GM18909 (cell line): ENCODE measurements around the gene ZNF780B.
A peak's percentile ranks its signal among the peaks of the same experiment; 100 is the strongest.
"Not testable (repeated sequence)": the region's sequence is repeated elsewhere in the genome, so short reads cannot be mapped to it uniquely, and the experiment has no call there.

ENCODE experiments used
- ATAC-seq: cut with Tn5 transposase; IDR thresholded peaks from one replicate; pipeline ENCODE4 v1.9.1; 2021; ENCODE audit warnings: mild to moderate bottlenecking; ENCODE audit not compliant: unreplicated experiment, poor library complexity

The ZNF780B gene

DNA sequence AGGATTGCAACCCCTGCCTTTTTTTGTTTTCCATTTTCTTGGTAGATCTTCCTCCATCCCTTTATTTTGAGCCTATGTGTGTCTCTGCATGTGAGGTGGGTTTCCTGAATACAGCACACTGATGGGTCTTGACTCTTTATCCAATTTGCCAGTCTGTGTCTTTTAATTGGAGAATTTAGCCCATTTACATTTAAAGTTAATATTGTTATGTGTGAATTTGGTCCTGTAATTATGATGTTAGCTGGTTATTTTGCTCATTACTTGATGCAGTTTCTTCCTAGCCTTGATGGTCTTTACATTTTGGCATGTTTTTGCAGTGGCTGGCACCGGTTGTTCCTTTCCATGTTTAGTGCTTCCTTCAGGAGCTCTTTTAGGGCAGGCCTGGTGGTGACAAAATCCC is 14.3 kb downstream of the ZNF780B start:
- ATAC-seq: not testable (repeated sequence)

DNA sequence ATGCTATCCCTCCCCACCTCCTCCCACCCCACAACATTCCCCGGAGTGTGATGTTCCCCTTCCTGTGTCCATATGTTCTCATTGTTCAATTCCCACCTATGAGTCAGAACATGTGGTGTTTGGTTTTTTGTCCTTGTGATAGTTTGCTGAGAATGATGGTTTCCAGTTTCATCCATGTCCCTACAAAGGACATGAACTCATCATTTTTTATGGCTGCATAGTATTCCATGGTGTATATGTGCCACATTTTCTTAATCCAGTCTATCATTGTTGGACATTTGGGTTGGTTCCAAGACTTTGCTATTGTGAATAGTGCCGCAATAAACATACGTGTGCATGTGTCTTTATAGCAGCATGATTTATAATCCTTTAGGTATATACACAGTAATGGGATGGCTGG is 18.0 kb downstream of the ZNF780B start:
- ATAC-seq: not testable (repeated sequence)

DNA sequence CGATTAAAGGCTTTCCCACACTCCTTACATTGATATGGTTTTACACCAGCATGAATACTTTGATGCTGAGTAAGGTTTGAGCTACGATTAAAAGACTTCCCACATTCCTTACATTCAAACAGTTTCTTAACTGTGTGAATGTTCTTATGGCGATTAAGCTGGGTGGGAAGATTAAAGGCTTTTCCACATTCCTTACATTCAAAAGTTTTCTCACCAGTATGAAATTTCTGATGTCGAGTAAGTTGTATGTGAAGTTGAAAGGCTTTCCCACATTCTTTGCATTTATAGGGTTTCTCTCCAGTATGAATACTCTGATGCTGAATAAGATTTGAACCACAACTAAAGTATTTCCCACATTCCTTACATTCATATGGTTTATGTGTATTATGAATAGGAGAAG is 20.0 kb downstream of the ZNF780B start:
- no peak for ATAC-seq

DNA sequence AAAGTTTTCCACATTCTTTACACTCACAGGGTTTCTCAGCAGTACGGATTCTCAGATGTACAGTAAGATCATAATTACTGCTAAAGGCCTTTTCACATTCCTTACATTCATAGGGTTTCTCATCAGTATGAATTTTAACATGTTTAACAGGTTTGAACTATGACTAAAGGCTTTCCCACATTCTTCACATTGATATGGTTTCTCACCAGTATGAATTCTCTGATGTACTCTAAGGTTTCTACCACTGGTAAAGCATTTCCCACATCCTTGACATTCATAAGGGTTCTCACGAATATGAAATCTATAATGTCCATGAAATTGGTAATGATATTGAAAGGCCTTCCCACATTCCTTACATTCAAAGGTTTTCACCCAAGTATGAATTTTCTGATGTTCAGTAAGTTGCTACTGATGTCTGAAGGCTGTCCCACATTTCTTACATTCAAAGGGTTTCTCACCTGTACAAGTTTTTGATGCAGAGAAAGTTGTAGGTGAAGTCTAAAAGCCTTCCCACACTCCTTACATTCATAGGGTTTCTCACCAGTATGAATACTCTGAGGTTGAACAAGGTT is 22.0 kb downstream of the ZNF780B start:
- ATAC-seq: no peak

DNA sequence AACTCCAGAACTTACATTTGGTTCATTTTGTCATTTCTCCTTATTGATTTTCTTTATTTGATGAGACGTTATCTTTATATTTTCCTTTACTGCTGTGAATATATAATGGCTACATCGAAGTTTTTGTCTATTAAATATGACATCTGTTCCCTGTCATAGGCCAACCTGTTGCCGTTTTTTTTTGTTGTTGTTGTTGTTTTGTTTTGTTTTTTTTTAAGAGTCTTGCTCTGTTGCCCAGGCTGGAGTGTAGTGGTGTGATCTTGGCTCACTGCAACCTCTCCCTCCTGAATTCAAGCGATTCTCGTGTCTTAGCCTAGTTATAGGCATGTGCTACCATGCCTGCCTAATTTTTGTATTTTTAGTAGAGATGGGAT is 29.4 kb downstream of the ZNF780B start:
- no peak for ATAC-seq

DNA sequence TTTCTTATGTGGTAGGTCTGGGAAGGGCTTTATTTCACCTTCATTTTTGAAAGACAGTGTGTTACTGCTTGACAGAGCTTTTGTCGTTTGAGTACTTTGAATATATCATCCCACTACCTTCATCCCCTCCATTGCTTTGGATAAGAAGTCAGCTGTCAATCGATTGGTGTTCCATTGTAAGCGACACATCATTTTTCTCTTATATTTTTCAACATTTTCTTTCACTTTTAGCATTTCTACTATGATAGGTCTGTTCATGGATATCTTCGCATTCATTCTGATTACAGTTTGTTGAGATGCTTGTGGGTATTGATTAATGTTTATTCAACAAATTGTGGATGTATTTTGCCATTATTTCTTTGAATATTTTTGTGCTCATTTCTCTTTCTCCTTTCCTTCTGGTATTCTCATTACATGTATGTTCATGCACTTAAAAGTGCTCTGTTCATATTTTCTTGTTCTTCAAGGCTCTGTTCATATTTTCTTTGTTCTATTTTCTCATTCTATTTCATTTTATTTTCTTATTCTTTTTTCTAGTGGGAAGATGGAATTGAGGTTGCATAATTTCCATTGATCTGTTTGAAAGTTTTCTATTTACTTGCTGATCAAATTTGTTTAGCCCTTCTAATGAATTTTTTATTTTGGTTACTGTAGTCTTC is 30.0 kb downstream of the ZNF780B start:
- ATAC-seq: no peak

DNA sequence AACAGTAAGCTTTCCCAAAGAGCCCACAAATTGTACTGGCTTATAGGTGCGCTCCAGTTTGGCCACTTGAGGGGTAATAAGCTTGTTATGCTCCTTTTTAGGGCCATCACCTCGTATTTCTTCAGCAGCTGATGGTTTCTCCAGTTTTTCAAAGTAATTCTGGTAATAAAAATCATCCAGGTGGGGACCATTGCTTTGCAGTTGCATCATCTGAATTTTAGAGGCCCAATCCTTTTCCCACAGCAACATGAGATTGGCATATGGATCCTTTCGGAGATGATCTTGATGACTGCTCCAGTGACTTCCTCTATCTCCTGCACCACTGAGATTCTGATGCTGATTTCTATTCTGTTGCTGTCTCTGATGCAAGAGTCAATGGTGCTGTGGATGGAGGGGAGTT is 32.1 kb downstream of the ZNF780B start:
- no peak for ATAC-seq

DNA sequence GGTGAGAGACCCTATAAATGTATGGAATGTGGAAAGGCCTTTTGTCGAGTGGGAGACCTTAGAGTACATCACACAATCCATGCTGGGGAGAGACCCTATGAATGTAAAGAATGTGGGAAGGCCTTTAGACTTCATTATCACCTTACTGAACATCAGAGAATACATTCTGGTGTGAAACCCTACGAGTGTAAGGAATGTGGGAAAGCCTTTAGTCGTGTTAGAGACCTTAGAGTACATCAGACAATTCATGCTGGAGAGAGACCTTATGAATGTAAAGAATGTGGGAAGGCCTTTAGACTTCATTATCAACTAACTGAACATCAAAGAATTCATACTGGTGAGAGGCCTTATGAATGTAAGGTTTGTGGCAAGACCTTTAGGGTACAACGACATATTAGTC is 42.0 kb downstream of the ZNF780B start:
- ATAC-seq: no peak

DNA sequence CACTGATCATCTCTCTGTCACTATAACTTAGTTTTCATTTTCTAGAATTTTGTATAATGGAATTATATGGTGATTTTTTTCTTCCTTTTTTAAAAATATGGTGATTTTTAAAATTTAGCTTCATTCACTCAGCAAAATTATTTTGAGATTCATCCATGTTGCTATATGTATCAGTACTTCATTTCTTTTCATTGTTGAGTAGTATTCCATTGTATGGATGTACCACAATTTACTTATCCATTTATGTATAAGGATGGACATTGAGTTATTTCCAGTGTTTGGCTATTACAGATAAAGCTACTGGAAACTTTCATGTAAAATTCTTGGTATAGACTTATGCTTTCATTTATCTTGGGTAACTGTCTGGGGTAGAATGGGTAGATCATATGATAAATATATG is 46.4 kb downstream of the ZNF780B start:
- ATAC-seq: no peak

DNA sequence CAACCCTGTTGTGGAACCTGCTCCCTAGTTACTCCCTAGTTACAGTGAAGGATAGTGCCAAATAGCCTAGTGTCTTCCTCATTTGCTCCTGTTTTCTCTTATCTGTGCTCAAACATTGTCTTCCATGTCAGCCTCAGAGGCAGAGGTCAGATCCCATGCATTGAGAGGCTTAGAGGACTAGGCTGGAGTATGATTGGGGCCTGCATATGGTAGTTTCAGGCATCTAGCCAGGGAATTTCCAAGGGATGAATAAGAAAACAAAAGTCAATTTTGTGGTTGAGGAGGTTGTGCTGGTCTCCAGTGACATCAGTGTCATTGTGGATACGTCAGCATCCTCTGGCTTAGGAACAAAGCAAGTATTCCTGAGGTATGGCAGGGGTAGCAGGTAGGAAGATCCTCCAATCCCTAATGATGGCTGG is 49.7 kb downstream of the ZNF780B start:
- no peak for ATAC-seq

DNA sequence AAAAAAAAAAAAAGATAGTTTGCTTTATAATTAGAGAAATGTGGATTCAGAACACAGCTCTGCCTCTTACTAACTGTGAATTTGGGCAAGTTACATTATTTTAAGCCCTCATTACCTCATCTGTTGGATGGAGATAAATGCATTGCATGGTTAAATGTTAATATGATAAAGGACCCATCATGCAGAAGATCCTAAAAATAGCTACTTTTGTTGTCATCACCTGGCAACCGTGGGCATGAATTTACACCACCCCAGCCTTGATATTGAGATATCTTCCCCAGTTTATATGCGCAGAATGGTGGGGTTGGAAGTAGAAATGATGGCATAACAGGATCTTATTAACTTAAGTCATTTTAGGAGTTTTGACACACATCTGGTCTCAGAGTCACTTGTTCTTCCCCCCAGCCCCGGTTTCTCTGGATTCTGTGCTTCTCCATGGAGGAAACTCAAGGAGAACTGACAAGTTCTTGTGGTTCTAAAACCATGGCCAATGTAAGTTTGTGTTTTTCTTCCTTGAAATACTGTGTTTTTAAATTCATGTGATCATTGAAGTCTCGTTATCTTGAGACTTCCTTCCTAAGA is 50.2 kb downstream of the ZNF780B start:
- ATAC-seq: no peak

DNA sequence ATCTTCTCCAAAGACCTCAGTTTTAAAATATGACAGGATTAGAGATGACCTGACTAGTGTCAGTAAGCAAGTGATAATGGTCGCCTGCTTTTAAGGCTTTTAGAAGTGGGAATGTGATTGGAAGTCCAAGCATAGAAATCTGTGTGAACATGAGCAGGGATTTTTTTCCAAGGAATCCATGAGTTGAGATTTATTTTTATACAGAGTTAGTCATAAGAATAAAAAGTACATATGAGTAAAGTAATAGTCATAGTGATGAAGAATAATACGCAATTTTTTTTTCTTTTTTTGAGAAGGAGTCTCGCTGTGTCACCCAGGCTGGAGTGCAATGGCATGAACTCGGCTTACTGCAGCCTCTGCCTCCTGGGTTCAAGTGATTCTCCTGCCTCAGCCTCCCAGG is 57.5 kb downstream of the ZNF780B start:
- no peak for ATAC-seq

DNA sequence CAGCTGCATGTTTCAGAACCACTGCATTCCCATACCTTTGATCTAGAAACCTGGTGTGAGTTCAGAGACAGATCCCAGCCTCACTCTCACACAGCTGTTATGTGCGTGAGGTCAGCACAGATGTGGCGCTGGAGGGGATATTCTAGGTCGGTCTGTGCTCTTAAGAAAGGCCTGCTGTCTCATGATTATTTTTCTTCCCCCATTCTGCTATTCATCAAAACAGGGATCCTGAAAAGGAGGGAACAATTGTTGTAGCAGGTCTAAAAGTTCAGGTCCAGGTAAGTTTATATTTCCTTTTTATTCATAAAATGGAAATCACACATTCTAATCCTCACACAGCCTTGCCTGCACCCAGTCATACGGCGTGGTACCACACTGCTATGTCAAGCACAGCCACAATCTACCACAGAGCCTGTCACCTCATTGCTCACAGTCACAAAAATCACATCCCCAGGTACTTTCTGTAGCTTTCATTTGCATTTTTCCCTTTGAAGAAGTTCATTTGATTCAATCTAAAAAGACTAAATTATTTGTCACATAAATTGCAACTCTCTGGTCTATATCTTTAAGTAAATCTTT is 58.3 kb downstream of the ZNF780B start:
- no peak for ATAC-seq

DNA sequence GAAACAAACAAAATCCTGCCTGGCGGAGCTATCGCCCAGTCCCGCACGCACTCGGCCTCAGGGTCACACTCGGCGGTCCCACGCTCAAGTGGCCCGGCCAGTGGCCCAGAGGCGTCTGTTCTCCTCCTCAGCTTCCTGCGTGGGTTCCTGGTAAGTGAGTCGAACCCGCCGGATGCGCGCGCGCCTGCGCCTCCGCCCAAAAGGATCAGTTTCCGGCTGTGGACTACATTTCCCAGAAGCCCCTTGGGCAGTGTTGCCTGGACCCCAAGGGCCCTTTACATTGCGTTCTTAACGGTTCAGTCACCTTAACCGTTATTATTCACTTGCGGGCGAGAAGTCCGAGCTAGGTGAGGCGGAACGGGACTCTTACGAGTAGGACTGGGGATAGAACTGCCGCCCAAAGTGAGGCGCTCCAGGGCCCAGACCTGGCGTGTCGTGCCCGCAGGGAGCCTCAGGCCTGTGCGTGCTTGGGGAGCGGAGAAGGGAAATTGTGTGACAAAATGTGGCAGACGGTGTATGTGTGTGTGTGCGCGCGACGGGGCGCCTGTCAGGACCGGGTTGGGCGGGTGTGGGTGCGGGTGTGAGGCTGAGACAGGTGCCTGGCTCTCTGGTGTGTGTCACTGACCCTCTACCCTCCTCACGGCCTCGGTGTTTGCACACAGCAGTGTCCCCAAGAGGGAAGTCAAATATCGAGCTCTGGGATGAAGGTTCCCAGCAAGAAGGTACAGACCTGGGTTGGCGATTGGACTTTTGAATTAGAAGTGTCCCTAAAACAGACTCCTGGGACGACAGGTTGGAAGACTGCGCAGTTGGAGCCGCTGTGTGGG is 59.0 kb downstream of the ZNF780B start, which contains the start of gene ZNF546:
Gene ZNF546, plus strand, starts transcription at position 250 of the 827 bp plus-strand sequence. CDS start 1,267 bp downstream, outside the sequence.
- ATAC-seq: peak; percentile 84

DNA sequence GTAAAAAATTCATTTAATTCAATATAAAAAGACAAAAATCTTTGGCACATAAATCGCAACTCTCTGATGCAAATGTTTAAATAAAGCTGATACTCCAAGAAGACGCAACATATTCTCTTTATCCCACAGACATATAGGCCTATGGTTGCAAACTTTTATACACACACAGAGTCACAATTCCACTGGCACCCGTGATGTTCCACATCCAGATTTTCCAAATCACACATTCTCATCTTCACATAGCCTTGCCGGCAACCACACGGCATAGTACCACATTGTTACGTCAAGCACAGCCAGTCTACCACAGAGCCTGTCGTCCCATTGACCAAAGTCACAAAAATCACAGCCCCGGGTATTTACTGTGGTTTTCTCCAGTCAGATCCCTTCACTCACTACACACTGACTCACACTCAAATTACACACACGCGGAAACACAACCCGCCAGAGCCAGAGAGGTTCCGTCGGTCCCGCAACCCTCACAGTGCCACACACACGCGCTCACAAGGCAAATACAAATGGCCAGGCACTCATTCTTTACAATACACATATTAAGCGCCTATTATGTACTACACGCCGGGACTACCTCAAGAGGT is 59.7 kb downstream of the ZNF780B start:
- no peak for ATAC-seq

DNA sequence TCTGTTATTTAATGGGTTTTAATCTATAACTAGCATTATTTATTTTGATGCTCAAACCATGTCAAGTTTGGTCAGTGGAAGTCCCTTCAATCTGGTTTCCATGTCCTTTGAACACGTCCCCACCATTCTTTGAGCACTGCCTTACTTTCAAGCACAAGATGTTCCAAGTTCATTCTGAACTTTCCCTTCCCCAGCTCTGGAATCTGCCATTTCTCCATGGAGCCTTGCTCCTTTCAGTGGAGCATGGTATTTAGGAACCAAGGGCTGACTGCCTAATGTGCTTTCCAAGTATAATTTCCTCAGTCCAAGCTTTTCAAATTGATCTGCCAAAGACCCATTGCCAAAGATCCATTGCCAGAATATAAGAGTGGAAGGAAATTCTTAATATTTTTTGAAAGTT is 60.2 kb downstream of the ZNF780B start:
- no peak for ATAC-seq

DNA sequence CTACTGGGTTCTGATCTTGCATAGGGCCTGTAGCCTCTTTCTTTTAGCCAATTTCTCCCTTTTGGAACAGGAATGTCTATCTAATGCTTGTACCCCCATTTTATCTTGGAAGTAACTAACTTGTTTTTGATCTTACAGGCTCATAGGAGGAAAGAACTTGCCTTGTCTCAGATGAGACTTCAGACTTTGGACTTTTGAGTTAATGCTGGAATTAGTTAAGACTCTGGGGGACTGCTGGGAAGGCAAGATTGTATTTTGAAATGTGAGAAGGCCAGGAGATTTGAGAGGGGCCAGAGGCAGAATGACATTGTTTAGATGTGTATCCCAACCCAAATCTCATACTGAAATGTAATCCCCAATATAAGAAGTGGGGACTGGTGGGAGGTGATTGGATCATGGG is 61.7 kb downstream of the ZNF780B start:
- ATAC-seq: no peak

DNA sequence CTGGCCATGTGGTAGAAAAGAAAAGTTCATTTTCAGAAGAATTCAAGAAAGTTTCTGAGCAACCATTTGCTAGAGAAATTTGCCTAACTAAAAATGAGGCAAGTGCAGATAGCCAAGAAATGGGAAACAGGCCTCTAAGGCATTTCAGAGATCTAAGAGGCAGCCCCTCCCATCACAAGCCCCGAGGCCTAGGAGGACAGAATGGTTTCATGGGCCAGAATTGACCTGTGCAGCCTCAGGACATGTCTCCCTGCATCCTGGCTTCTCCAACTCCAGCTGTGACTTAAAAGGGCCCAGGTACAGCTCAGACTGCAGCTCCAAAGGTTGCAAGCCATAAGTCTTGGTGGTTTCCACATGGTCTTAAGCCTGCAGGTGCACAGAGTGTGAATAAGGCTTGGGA is 62.4 kb downstream of the ZNF780B start:
- ATAC-seq: no peak

DNA sequence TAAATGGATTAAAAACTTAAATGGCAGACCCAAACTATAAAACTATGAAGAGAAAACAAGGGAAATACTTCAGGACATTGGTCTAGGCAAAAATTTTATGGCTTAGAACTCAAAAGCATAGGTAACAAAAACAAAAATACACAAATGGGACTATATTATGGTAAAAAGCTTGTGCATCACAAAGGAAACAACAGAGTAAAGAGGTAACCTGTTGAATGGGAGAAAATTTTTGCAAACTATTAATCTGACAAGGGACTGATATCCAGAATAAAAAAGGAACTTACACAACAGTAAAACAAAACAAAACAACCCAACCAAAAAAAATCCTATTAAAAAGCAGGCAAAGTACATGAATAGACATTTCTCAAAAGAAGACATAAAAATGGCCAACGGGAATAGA is 68.4 kb downstream of the ZNF780B start:
- no peak for ATAC-seq

DNA sequence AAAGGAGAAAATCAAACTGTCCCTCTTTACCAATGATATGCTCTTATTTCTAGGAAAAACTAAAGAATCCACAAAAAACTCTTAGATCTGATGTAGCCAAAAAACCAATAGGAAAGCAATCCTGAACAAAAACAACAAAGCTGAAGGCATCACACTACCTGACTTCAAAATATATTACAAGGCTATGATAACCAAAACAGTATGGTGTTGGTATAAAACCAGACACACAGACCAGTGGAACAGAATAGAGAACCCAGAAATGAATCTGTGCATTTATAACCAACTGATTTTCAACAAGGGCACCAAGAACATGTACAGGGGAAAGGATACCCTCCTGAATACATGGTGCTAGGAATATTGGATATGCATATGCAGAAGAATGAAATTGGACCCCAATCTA is 68.9 kb downstream of the ZNF780B start:
- ATAC-seq: no peak
